K562 (cell line): ENCODE measurements around the gene PTAFR. TPM values are rescaled to one million over a fixed set of nuclear protein-coding genes. Genes with fewer than 3 reads are reported as not detected.

Experiments
- ATAC-seq: fragments of 200-7000 bp; cut with Tn5 transposase; 3 replicates; pipeline ENCODE4 v1.9.1; 2020; ENCODE audit warnings: moderate library complexity
- BruUV-seq: library from RNA; stranded (reverse); fragments of 400-500 nt; replicated peaks from 2 replicates; lab custom pipeline; 2021; lab: Mats Ljungman, UMichigan
- CTCF ChIA-PET: fragments of 300-600 bp; formaldehyde crosslinking; extraction: SDS; loops from one replicate; lab custom pipeline; 2021; ENCODE audit warnings: low intra/inter-chr PET ratio; lab: Yijun Ruan, JAX
- POLR2A ChIA-PET: fragments of 300-600, 350-650 bp; sonication (Branson Sonifier 250); formaldehyde crosslinking; extraction: SDS; loops from one replicate; lab custom pipeline; 2021; ENCODE audit warnings: antibody characterized with exemption, inconsistent platforms; lab: Yijun Ruan, JAX
- DNase-seq, 4 experiments: peaks; one replicate each; pipeline versions ENCODE4 v3.0.0 to v3.0.0-alpha.2; 2011 to 2018; ENCODE audit warnings: low spot score in 3 of 4, mixed read lengths in 3 of 4; ENCODE audit errors: extremely low read depth in 1 of 4
- FAIRE-seq: peaks from 2 replicates; lab custom pipeline; 2011; peaks lifted over from hg19 to GRCh38; lab: Jason Lieb, UNC
- H2AFZ ChIP-seq: 2 replicates; pipeline ENCODE4 v1.6.0; 2011; ENCODE audit warnings: low read depth, low read length, control low read depth, inconsistent platforms
- H3K27ac ChIP-seq: fragments of 200-600 bp; 3 replicates; pipeline ENCODE4 v1.8.0; 2011; ENCODE audit warnings: low read depth, mild to moderate bottlenecking, control low read depth, inconsistent platforms, low read length, moderate library complexity, mixed read lengths; ENCODE audit errors: extremely low read depth
- H3K27me3 ChIP-seq, 2 experiments: fragments of 300-600 bp in 1 of 2; 2 replicates in 1 of 2; 3 replicates in 1 of 2; pipeline versions ENCODE4 v1.6.0 to v1.8.0; 2011; ENCODE audit warnings: inconsistent platforms in 2 of 2, low read length in 2 of 2, mild to moderate bottlenecking in 1 of 2, mixed read lengths in 1 of 2, moderate library complexity in 1 of 2; ENCODE audit not compliant: control insufficient read depth in 2 of 2, insufficient read depth in 2 of 2
- H3K36me3 ChIP-seq: fragments of 300-600 bp; 3 replicates; pipeline ENCODE4 v1.8.0; 2011; ENCODE audit warnings: mild to moderate bottlenecking, low read length, inconsistent platforms; ENCODE audit not compliant: control insufficient read depth, insufficient read depth
- H3K4me1 ChIP-seq, 2 experiments: fragments of 200-600 bp in 1 of 2; replicated peaks in 1 of 2; 2 replicates in 1 of 2; 3 replicates in 1 of 2; pipeline versions ENCODE4 v1.5.1 to v1.8.0; 2011; ENCODE audit warnings: inconsistent platforms in 2 of 2, low read length in 2 of 2, mild to moderate bottlenecking in 1 of 2, mixed read lengths in 1 of 2, moderate library complexity in 1 of 2; ENCODE audit not compliant: control insufficient read depth in 2 of 2, insufficient read depth in 2 of 2
- H3K4me2 ChIP-seq: 2 replicates; pipeline ENCODE4 v1.6.1; 2011; ENCODE audit warnings: low read length, control low read depth, inconsistent platforms, mixed read lengths; ENCODE audit not compliant: insufficient read depth
- H3K4me3 ChIP-seq: fragments of 200-600 bp; sonication (generic), shearing (Covaris generic); 2 replicates; pipeline ENCODE4 v1.5.1; 2016; ENCODE audit warnings: control low read depth, inconsistent platforms
- H3K79me2 ChIP-seq: fragments of 200-600 bp; 3 replicates; pipeline ENCODE4 v1.8.0; 2011; ENCODE audit warnings: low read length, inconsistent platforms; ENCODE audit not compliant: control insufficient read depth, insufficient read depth
- H3K9ac ChIP-seq, 2 experiments: 2 replicates each; pipeline versions ENCODE4 v1.6.0 to v1.6.1; 2011; ENCODE audit warnings: low read depth in 2 of 2, low read length in 2 of 2, control low read depth in 1 of 2, inconsistent platforms in 1 of 2, mild to moderate bottlenecking in 1 of 2, mixed read lengths in 1 of 2; ENCODE audit not compliant: insufficient read depth in 1 of 2
- H3K9me1 ChIP-seq: one replicate; pipeline ENCODE4 v1.6.0; 2011; ENCODE audit warnings: inconsistent platforms, mild to moderate bottlenecking, low read length, moderate library complexity; ENCODE audit not compliant: control insufficient read depth, insufficient read depth
- H3K9me3 ChIP-seq: replicated peaks from 2 replicates; pipeline ENCODE4 v1.5.1; 2011; ENCODE audit warnings: low read depth, low read length, inconsistent platforms; ENCODE audit not compliant: control insufficient read depth, insufficient read depth
- H4K20me1 ChIP-seq: replicated peaks from 2 replicates; pipeline ENCODE4 v1.6.1; 2011; ENCODE audit warnings: low read length, inconsistent platforms, mixed read lengths; ENCODE audit not compliant: control insufficient read depth, insufficient read depth
- CTBP1 ChIP-seq: fragments of 450-650 bp; IDR thresholded peaks from 2 replicates; pipeline ENCODE4 v1.6.1; 2016; ENCODE audit warnings: borderline replicate concordance
- MEIS2 ChIP-seq: fragments of 450-650 bp; IDR thresholded peaks from 2 replicates; pipeline ENCODE4 v1.6.1; 2014; ENCODE audit warnings: mild to moderate bottlenecking; ENCODE audit not compliant: partially characterized antibody
- NCOA6 ChIP-seq: fragments of 450-650 bp; IDR thresholded peaks from 2 replicates; pipeline ENCODE4 v1.6.1; 2017; ENCODE audit warnings: mild to moderate bottlenecking
- NRF1 ChIP-seq, 2 experiments: fragments of 450-650 bp; IDR thresholded peaks in 1 of 2; conservative IDR thresholded peaks in 1 of 2; 2 replicates each; pipeline ENCODE4 v1.6.1; 2014; ENCODE audit warnings: mild to moderate bottlenecking in 2 of 2
- ZEB2 ChIP-seq: fragments of 450-650 bp; IDR thresholded peaks from 2 replicates; pipeline ENCODE4 v1.6.1; 2016
- ZNF143 ChIP-seq: sonication (generic); formaldehyde crosslinking; IDR thresholded peaks from 2 replicates; pipeline ENCODE4 v1.9.0; 2022; ENCODE audit warnings: mild to moderate bottlenecking, missing genetic modification reagents
- ZNF699 ChIP-seq: fragments of 250-450 bp; sonication (Bioruptor Pico); IDR thresholded peaks from 2 replicates; pipeline ENCODE4 v1.8.0; 2021; ENCODE audit warnings: mild to moderate bottlenecking, moderate library complexity; ENCODE audit not compliant: insufficient replicate concordance
- WGBS: fragments of 100-300 bp; shearing (Covaris generic); methylation state at CpG from one replicate; pipeline ENCODE4 v1.1.6; 2016; ENCODE audit warnings: low coverage, mixed read lengths; ENCODE audit not compliant: insufficient coverage; ENCODE audit errors: missing lambda C conversion rate; 5-methylcytosine and 5-hydroxymethylcytosine counted together
- in situ Hi-C: fragments of 300-500 bp; cut with MboI; formaldehyde crosslinking; loops from 4 replicates; pipeline ENCODE4 v1.15.0; 2018; ENCODE audit warnings: inconsistent platforms, mixed read lengths
- intact Hi-C: fragments of 100-400 bp; cut with micrococcal nuclease; formaldehyde crosslinking; loops from 2 replicates; pipeline ENCODE4 v1.14.2; 2022
- polyA plus RNA-seq, 8 experiments: library from polyadenylated mRNA; depleted of rRNA in 4 of 8; stranded (reverse) in 5 of 8; unstranded in 3 of 8; fragments of >200 nt; fragmentation: Nextera tagmentation in 2 of 8; fragmentation: Illumina TruSeq in 1 of 8; extraction: Ambion mirVana in 2 of 8; extraction: Trizol in 1 of 8; gene quantifications; 2 replicates each; pipeline versions ENCODE4 v1.2.1 to v1.2.3, GENCODE V29; 2011 to 2014; ENCODE audit warnings: inconsistent platforms in 1 of 8, missing spikeins in 1 of 8
- total RNA-seq, 7 experiments: library from RNA; depleted of rRNA in 6 of 7; stranded (reverse); fragments of >200 nt in 6 of 7; fragmentation: Illumina TruSeq in 2 of 7; extraction: Trizol in 2 of 7; gene quantifications; 2 replicates each; pipeline versions ENCODE4 v1.2.1 to v1.2.3, GENCODE V29; 2011 to 2021; ENCODE audit warnings: low replicate concordance in 1 of 7
- TF ChIP-seq, protein P1 (sequence below): fragments of 200-800 bp; sonication (Bioruptor generic); IDR thresholded peaks from 2 replicates; pipeline ENCODE4 v1.6.1; 2016; ENCODE audit warnings: missing genetic modification characterization, missing compliant biosample characterization
- TF ChIP-seq, protein P2 (sequence below): sonication (generic); IDR thresholded peaks from 2 replicates; pipeline ENCODE4 v1.6.1; 2016

The PTAFR gene
- total and polyA plus RNA-seq, 9 of the 15 experiments (the other 6 are each of a cell fraction or from before 2014, with no cell fraction given), result 0.15 to 0.55 (median 0.40) TPM; not detected in 1

GRCh38 chr1:28129150-28129549 lies 47.3 kb downstream of the PTAFR start:
- TF ChIP-seq ZEB2 (0 out of 2 replicates have a peak, but pooled peaks have one; percentile 55), ZNF143 (CRISPR knock-in tag) (no peak), CTBP1 (0 out of 2 replicates have a peak, but pooled peaks have one; percentile 34), NCOA6 (no peak), ZNF699 (no peak)
- peaks cover 9 to 24% of the 10 kb centered on the region in 2 experiments; a peak in 4 of 5 replicates for H3K4me1 ChIP-seq
- H3K79me2 ChIP-seq, result no peaks in the 10 kb centered on the region
- H3K27ac ChIP-seq, result no peak overlapping the region
- no peak overlapping the region for H3K4me3 ChIP-seq
- no peak for DNase-seq
- no peak overlapping the region for H3K4me2 ChIP-seq
- in situ Hi-C loops, result loop anchor here (10.0 kb wide), 1 partner anchor 906 kb away; no protein-coding TSS in a partner anchor
- intact Hi-C loops, result no loop called here
- no peak overlapping the region; the same call in 1 of the 2 replicates for H2AFZ ChIP-seq
- no peaks in the 10 kb centered on the region; a peak in 1 of 5 replicates for H3K27me3 ChIP-seq
- no TSS peak for BruUV-seq
- H3K9me1 ChIP-seq, result no peaks in the 10 kb centered on the region
- no peak overlapping the region; a peak in 1 of 4 replicates for H3K9ac ChIP-seq
- ChIA-PET POLR2A (no interaction called here), CTCF (no interaction called here)
- H3K9me3 ChIP-seq, result no peaks in the 10 kb centered on the region
- H4K20me1 ChIP-seq, result no peaks in the 10 kb centered on the region
- WGBS, result 21% methylated on average over 1 of the region's 1 CpG
- no peak for ATAC-seq
- no peaks in the 10 kb centered on the region for H3K36me3 ChIP-seq
- no peak for FAIRE-seq

- peak; percentile 37 for ATAC-seq
- peak; percentile 26 for TF ChIP-seq MEIS2
- TF ChIP-seq, protein P1, sequence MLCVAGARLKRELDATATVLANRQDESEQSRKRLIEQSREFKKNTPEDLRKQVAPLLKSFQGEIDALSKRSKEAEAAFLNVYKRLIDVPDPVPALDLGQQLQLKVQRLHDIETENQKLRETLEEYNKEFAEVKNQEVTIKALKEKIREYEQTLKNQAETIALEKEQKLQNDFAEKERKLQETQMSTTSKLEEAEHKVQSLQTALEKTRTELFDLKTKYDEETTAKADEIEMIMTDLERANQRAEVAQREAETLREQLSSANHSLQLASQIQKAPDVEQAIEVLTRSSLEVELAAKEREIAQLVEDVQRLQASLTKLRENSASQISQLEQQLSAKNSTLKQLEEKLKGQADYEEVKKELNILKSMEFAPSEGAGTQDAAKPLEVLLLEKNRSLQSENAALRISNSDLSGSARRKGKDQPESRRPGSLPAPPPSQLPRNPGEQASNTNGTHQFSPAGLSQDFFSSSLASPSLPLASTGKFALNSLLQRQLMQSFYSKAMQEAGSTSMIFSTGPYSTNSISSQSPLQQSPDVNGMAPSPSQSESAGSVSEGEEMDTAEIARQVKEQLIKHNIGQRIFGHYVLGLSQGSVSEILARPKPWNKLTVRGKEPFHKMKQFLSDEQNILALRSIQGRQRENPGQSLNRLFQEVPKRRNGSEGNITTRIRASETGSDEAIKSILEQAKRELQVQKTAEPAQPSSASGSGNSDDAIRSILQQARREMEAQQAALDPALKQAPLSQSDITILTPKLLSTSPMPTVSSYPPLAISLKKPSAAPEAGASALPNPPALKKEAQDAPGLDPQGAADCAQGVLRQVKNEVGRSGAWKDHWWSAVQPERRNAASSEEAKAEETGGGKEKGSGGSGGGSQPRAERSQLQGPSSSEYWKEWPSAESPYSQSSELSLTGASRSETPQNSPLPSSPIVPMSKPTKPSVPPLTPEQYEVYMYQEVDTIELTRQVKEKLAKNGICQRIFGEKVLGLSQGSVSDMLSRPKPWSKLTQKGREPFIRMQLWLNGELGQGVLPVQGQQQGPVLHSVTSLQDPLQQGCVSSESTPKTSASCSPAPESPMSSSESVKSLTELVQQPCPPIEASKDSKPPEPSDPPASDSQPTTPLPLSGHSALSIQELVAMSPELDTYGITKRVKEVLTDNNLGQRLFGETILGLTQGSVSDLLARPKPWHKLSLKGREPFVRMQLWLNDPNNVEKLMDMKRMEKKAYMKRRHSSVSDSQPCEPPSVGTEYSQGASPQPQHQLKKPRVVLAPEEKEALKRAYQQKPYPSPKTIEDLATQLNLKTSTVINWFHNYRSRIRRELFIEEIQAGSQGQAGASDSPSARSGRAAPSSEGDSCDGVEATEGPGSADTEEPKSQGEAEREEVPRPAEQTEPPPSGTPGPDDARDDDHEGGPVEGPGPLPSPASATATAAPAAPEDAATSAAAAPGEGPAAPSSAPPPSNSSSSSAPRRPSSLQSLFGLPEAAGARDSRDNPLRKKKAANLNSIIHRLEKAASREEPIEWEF, result peak; percentile 74; the same call in 1 of the 2 replicates
- TF ChIP-seq NRF1 (conservative IDR thresholded peaks at IDR 0.05 in 1 of 2, IDR thresholded peaks at IDR 0.05 in 1 of 2), result no peak
- TF ChIP-seq, protein P2, sequence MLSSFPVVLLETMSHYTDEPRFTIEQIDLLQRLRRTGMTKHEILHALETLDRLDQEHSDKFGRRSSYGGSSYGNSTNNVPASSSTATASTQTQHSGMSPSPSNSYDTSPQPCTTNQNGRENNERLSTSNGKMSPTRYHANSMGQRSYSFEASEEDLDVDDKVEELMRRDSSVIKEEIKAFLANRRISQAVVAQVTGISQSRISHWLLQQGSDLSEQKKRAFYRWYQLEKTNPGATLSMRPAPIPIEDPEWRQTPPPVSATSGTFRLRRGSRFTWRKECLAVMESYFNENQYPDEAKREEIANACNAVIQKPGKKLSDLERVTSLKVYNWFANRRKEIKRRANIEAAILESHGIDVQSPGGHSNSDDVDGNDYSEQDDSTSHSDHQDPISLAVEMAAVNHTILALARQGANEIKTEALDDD, result peak; percentile 53
Observed at GRCh38 chr1:28127617-28128257, 48.8 kb downstream of the PTAFR start.

More at GRCh38 chr1:28127617-28128257, 48.8 kb downstream of the PTAFR start:
- H3K36me3 ChIP-seq, result no peaks in the 10 kb centered on the region
- WGBS, result 22% methylated on average over 3 of the region's 3 CpGs
- ChIA-PET POLR2A (interaction anchor here (0.6 to 1.0 kb wide), 2 partner anchors 10 to 11 kb away, joined by 3 to 4 read pairs; no protein-coding TSS in a partner anchor), CTCF (no interaction called here)
- 0 out of 3 replicates have a peak overlapping the region, but pooled peaks have one; percentile 0 for H3K27ac ChIP-seq
- H3K9me1 ChIP-seq, result no peaks in the 10 kb centered on the region
- intact Hi-C loops, result no loop called here
- H3K4me3 ChIP-seq, result no peak overlapping the region
- no peak for FAIRE-seq
- no TSS peak for BruUV-seq
- H4K20me1 ChIP-seq, result no peaks in the 10 kb centered on the region
- H3K9me3 ChIP-seq, result no peaks in the 10 kb centered on the region
- H3K4me2 ChIP-seq, result no peak overlapping the region
- H3K4me1 ChIP-seq, result peaks cover 6 to 23% of the 10 kb centered on the region in 2 experiments; a peak in 4 of 5 replicates
- H3K9ac ChIP-seq, result no peak overlapping the region
- no peak for DNase-seq
- H2AFZ ChIP-seq, result peak overlapping the region; percentile 42
- no peaks in the 10 kb centered on the region for H3K79me2 ChIP-seq
- in situ Hi-C loops, result loop anchor here (10.0 kb wide), 1 partner anchor 907 kb away; no protein-coding TSS in a partner anchor
- H3K27me3 ChIP-seq, result no peaks in the 10 kb centered on the region; a peak in 1 of 5 replicates
